Right cardiac atrium (tissue), 5 donors: Measurements from ENCODE around the gene SWT1. TPM values are rescaled to one million over a fixed set of nuclear protein-coding genes. Genes with fewer than 3 reads are reported as not detected.
A peak's percentile ranks its signal among the peaks of the same experiment; 100 is the strongest.

ENCODE experiments used
- ATAC-seq, 2 donors: fragments of 200-7000 bp; cut with Tn5 transposase; one replicate each; pipeline versions ENCODE4 v1.8.0 to v1.9.1; 2020; ENCODE audit warnings: moderate library complexity in 2 of 2, mild to moderate bottlenecking in 1 of 2
- DNase-seq, 3 donors: peaks; one replicate each; pipeline ENCODE4 v3.0.0-alpha.2; 2020
- H3K27ac ChIP-seq: one replicate; pipeline ENCODE4 v1.5.1; 2013; ENCODE audit warnings: mild to moderate bottlenecking, low read length, control low read depth, moderate library complexity
- H3K27me3 ChIP-seq: one replicate; pipeline ENCODE4 v1.6.1; 2013; ENCODE audit not compliant: control insufficient read depth, insufficient read depth
- H3K4me1 ChIP-seq: one replicate; pipeline ENCODE4 v1.6.1; 2013; ENCODE audit warnings: low read length; ENCODE audit not compliant: control insufficient read depth, insufficient read depth
- H3K4me3 ChIP-seq: one replicate; pipeline ENCODE4 v1.5.1; 2013; ENCODE audit warnings: low read length, control low read depth
- H3K9me3 ChIP-seq: one replicate; pipeline ENCODE4 v1.6.1; 2013; ENCODE audit warnings: low read length; ENCODE audit not compliant: control insufficient read depth
- WGBS: extraction: QIAGEN DNeasy Blood & Tissue Kit; methylation state at CpG from one replicate; pipeline ENCODE4 v1.1.7; 2013; 5-methylcytosine and 5-hydroxymethylcytosine counted together
- intact Hi-C, 4 donors: fragments of 100-400 bp; cut with DNase I; formaldehyde crosslinking; loops; one replicate each; pipeline versions ENCODE4 v1.11.0 to v1.14.0; 2022 to 2023
- polyA plus RNA-seq: library from polyadenylated mRNA; stranded (reverse); fragments of 200-250 nt; gene quantifications from one replicate; pipeline ENCODE4 v1.2.3, GENCODE V29; 2013
- total RNA-seq, 4 donors: library from RNA; stranded (reverse); fragmentation: NEBNext Ultra II Directional; extraction: Animal tissue kit (Norgen Biotek cat#: 25700); gene quantifications; one replicate each; pipeline ENCODE4 v1.2.1, GENCODE V29; 2021
- donor health status: healthy with polysubstance abuse.
- donor health status: DM: no; HTN: yes; CAD: no.
- donor health status: DM: no; HTN: no; CAD: no.
- donor health status: DM: no; HTN: yes; CAD: no; lungs with severe emphysema.
- donor health status: DM: yes; HTN: yes; CAD: no.

SWT1 gene
- total and polyA plus RNA-seq, 5 donors: 1.9 to 7.7 (median 6.4) TPM

DNA sequence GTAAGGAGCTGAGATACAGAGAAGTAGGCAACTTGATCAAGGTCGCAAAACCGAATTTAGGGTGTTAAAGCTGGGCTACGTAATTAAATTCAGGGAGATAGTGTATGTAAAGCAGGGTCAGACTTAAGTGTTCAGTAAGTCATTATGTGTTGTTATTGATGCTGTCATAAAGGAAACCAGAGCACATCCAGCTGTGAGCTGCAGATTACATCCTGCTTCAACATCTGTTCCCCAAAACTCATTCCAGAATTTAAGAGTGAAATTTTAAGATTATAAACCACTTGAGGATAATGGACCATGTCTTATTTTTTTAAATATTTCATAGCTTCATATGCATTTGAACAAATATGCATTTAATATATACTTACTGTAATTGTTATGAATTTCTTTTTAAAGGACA, 110.3 kb downstream of the SWT1 start:
- no peak overlapping the region for H3K4me3 ChIP-seq
- 40% methylated on average over 3 of the region's 3 CpGs for WGBS
- H3K27me3 ChIP-seq: no peaks in the 10 kb centered on the region
- ATAC-seq (no peak), DNase-seq (no peak)
- no peaks in the 10 kb centered on the region for H3K9me3 ChIP-seq
- no peaks in the 10 kb centered on the region for H3K4me1 ChIP-seq
- intact Hi-C loops: no loop called here
- no peak overlapping the region for H3K27ac ChIP-seq

DNA sequence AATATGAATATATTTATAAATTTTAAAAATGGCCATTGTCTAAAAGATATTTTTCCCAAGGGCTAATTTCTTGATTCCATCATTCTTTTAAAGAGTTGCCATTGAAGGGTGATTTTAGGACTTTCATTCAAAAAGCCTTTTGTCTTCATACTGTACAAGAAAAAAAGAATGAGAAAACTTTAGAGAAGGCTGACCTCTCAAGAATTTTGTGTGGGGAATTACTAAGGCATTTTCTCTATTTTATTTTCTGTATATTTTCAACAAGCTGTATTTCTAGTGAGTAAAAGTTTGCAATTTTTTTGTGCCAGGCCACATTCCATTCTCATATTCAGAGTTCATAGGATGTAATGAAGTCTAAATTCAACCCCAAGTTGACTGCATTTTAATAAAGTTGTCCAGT, 110.7 kb downstream of the SWT1 start:
- ATAC-seq: no peak
- no peak overlapping the region for H3K4me3 ChIP-seq
- no peak for DNase-seq
- H3K27ac ChIP-seq: no peak overlapping the region
- H3K27me3 ChIP-seq: no peaks in the 10 kb centered on the region
- intact Hi-C loops: no loop called here
- no peaks in the 10 kb centered on the region for H3K9me3 ChIP-seq
- no peaks in the 10 kb centered on the region for H3K4me1 ChIP-seq

DNA sequence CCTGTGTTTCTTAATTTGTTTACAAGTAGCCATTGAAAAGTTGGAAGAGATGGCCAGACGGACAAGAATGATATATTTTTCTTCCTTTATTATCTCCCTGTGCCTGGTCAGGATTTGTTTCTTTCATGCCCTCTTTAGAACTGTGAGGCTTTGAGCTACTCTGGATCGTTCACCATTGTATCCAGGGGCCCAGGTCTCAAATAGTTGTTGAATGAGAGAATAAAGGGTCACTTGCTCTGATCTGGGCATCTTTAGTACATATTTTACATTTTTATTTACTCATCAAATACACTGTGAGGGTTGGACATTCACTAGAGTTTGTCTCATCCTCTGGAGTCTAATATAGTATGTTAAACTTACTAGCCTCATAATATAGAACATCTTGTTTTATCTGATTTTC, 111.4 kb downstream of the SWT1 start:
- WGBS: 74% methylated on average over 2 of the region's 2 CpGs
- Histone ChIP-seq H3K4me1 (no peaks in the 10 kb centered on the region), H3K27me3 (no peaks in the 10 kb centered on the region), H3K4me3 (no peak overlapping the region), H3K9me3 (no peaks in the 10 kb centered on the region), H3K27ac (no peak overlapping the region)
- intact Hi-C loops: no loop called here
- DNase-seq: no peak
- ATAC-seq: no peak

DNA sequence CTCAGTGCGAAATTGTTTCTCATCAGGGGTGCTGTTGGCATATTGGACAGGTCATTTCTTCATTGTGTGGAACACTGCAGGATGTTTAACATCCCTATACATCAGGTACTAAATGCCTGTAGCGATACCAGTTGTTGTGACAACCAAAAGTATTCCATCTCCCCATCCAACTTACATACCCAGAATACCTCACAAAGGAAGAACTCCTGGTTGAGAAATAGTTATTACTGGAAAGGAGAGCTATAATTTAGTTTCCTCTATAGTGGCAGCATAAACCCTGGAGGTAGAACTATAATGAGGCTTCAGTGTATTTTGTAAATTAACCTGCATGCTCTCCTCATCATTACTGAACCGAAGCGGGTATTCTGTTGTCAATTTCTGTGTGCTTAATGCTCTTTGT, 115.0 kb downstream of the SWT1 start:
- ATAC-seq (no peak), DNase-seq (no peak)
- Histone ChIP-seq H3K4me1 (no peaks in the 10 kb centered on the region), H3K4me3 (no peak overlapping the region), H3K27me3 (no peaks in the 10 kb centered on the region), H3K9me3 (no peaks in the 10 kb centered on the region), H3K27ac (no peak overlapping the region)
- intact Hi-C loops: no loop called here
- 94% methylated on average over 4 of the region's 4 CpGs for WGBS

- H3K27me3 ChIP-seq: no peaks in the 10 kb centered on the region
- no peak for DNase-seq
- H3K4me3 ChIP-seq: no peak overlapping the region
- H3K9me3 ChIP-seq: no peaks in the 10 kb centered on the region
- no peaks in the 10 kb centered on the region for H3K4me1 ChIP-seq
- no peak for ATAC-seq
- H3K27ac ChIP-seq: no peak overlapping the region
- intact Hi-C loops: no loop called here
These were observed 122.6 kb downstream of the SWT1 start for GRCh38 chr1:185279571-185279970.

DNA sequence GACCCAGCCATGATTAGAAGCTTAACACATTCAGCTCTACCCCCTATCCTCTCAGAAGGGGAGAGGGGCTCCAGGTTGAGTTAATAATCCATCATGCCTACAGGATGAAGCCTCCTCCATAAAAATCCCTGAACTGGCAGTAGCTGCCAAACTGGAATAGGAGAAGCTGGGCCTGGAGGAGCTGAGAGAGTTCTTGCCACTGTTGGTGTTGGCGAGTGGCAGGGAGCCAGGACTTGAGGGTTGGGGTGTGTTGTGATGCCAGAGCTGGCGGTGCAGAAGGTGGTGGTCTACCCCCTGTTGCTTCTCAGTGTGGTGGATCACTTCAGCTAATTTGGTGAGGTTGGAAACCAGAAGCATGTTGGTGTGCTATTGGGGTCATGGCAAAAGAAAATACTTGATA, 123.6 kb downstream of the SWT1 start:
- intact Hi-C loops: no loop called here
- no peak for ATAC-seq
- Histone ChIP-seq H3K4me3 (no peak overlapping the region), H3K27ac (no peak overlapping the region), H3K27me3 (no peaks in the 10 kb centered on the region), H3K4me1 (no peaks in the 10 kb centered on the region), H3K9me3 (no peaks in the 10 kb centered on the region)
- peak in 1 of 3 donors; percentile 40 for DNase-seq
- 99% methylated on average over 2 of the region's 2 CpGs for WGBS

GRCh38 chr1:185281245-185281644, 124.3 kb downstream of the SWT1 start:
- 84% methylated on average over 3 of the region's 3 CpGs for WGBS
- no peaks in the 10 kb centered on the region for H3K4me1 ChIP-seq
- no peak overlapping the region for H3K4me3 ChIP-seq
- no peak overlapping the region for H3K27ac ChIP-seq
- ATAC-seq: no peak
- intact Hi-C loops: no loop called here
- no peak for DNase-seq
- no peaks in the 10 kb centered on the region for H3K9me3 ChIP-seq
- H3K27me3 ChIP-seq: no peaks in the 10 kb centered on the region

DNA sequence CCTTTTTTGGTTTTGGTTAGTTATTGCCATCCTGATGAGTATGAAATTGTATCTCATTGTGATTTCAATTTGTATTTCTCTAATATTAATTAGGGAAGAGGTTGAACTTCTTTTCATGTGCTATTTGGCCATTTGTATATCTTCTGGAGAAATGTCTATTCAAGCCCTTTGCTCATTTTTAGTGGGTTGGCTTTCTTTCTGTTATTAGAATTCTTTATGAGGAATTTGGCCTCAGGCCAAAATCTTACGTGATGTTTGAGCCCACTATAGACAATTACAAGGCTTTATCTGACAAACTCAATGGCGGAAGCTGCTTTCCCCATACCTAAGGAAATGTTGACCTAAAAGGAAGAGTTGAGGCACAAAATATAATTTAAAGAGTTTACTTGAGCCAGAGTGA, 127.1 kb downstream of the SWT1 start:
- DNase-seq: no peak
- intact Hi-C loops: no loop called here
- WGBS: 61% methylated on average over 2 of the region's 2 CpGs

GRCh38 chr1:185284533-185285276, 127.7 kb downstream of the SWT1 start:
- intact Hi-C loops: no loop called here
- no peaks in the 10 kb centered on the region for H3K9me3 ChIP-seq
- peak in 1 of 2 donors; percentile 36 for ATAC-seq
- no peaks in the 10 kb centered on the region for H3K27me3 ChIP-seq
- no peak overlapping the region for H3K4me3 ChIP-seq
- no peak overlapping the region for H3K27ac ChIP-seq
- no peak for DNase-seq
- WGBS: 37% methylated on average over 2 of the region's 2 CpGs
- H3K4me1 ChIP-seq: no peaks in the 10 kb centered on the region

More for the DNA sequence above, 127.1 kb downstream of the SWT1 start:
- no peak for ATAC-seq
- Histone ChIP-seq H3K4me1 (no peaks in the 10 kb centered on the region), H3K27me3 (no peaks in the 10 kb centered on the region), H3K9me3 (no peaks in the 10 kb centered on the region), H3K27ac (no peak overlapping the region), H3K4me3 (no peak overlapping the region)

GRCh38 chr1:185287451-185287850, 130.5 kb downstream of the SWT1 start:
- 83% methylated on average over 2 of the region's 2 CpGs for WGBS
- no peak overlapping the region for H3K27ac ChIP-seq
- H3K27me3 ChIP-seq: no peaks in the 10 kb centered on the region
- intact Hi-C loops: no loop called here
- no peak for DNase-seq
- no peaks in the 10 kb centered on the region for H3K4me1 ChIP-seq
- ATAC-seq: no peak
- no peak overlapping the region for H3K4me3 ChIP-seq
- H3K9me3 ChIP-seq: no peaks in the 10 kb centered on the region

GRCh38 chr1:185288435-185288834, 131.5 kb downstream of the SWT1 start:
- no peak overlapping the region for H3K27ac ChIP-seq
- WGBS: 72% methylated on average over 3 of the region's 3 CpGs
- no peaks in the 10 kb centered on the region for H3K9me3 ChIP-seq
- H3K27me3 ChIP-seq: no peaks in the 10 kb centered on the region
- H3K4me3 ChIP-seq: no peak overlapping the region
- peaks cover 5% of the 10 kb centered on the region for H3K4me1 ChIP-seq
- DNase-seq: no peak
- intact Hi-C loops: no loop called here
- peak in 1 of 2 donors; percentile 63 for ATAC-seq

- peaks cover 5% of the 10 kb centered on the region for H3K4me1 ChIP-seq
- ATAC-seq: no peak
- intact Hi-C loops: no loop called here
- no peak for DNase-seq
- H3K27me3 ChIP-seq: no peaks in the 10 kb centered on the region
- H3K27ac ChIP-seq: no peak overlapping the region
- no peaks in the 10 kb centered on the region for H3K9me3 ChIP-seq
- no peak overlapping the region for H3K4me3 ChIP-seq
These were observed 132.9 kb downstream of the SWT1 start for GRCh38 chr1:185289880-185290279.
